Measurements from ENCODE around the gene LONP1.
"Not testable (repeated sequence)": the region's sequence is repeated elsewhere in the genome, so short reads cannot be mapped to it uniquely, and the experiment has no call there.

The LONP1 gene

GRCh38 chr19:5702053-5702410, 17.9 kb downstream of the LONP1 start:
- H3K27ac Mint-ChIP-seq; H3K27me3 Mint-ChIP-seq; H3K4me3 Mint-ChIP-seq; DNase-seq; H3K4me1 Mint-ChIP-seq (ENCODE audit: low read depth); H3K9me3 Mint-ChIP-seq: not testable (repeated sequence)
- peaks cover 86% of the 10 kb centered on the region for H3K36me3 Mint-ChIP-seq (ENCODE audit: low read depth)

DNA sequence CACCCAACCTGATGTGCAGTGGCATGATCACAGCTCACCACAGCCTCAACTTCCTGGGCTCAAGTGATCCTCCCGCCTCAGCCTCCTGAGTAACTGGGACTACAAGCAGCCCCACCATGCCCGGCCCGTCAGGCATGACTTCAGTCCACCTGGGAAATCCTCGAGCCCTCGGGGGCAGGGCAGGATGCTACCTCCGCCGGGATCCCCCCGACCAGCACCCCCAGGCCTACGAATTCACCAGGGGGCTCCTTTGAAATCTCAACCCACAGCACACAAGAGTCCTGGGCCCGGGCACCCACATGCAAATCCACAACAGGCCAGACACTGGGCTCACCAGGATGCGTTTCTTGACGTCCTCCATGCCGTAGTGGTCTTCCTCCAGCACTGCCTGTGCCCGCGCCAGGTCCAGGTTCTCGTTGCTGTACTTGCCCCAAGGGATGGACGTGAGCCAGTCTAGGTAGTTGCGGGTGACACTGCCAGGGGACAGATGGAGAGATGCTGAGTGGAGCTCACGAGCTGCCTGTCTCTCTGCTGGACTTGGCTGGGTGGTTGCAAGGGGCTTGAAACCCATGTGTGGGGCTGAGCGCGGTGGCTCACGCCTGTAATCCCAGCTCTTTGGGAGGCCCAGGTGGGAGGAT, 19.4 kb downstream of the LONP1 start:
- Mint-ChIP-seq H3K27ac (peak overlapping the region; percentile 20), H3K36me3 (ENCODE audit: low read depth) (peaks cover 82% of the 10 kb centered on the region), H3K9me3 (no peaks in the 10 kb centered on the region), H3K4me1 (ENCODE audit: low read depth) (no peaks in the 10 kb centered on the region), H3K4me3 (no peak overlapping the region), H3K27me3 (no peaks in the 10 kb centered on the region)
- peak; percentile 30 for DNase-seq

GRCh38 chr19:5698635-5699422, 21.1 kb downstream of the LONP1 start:
- H3K4me3 Mint-ChIP-seq = no peak overlapping the region
- peaks cover 81% of the 10 kb centered on the region for H3K36me3 Mint-ChIP-seq (ENCODE audit: low read depth)
- peak; percentile 32 for DNase-seq
- no peaks in the 10 kb centered on the region for H3K9me3 Mint-ChIP-seq
- H3K27ac Mint-ChIP-seq = peak overlapping the region; percentile 74
- H3K4me1 Mint-ChIP-seq (ENCODE audit: low read depth) = peaks cover 4% of the 10 kb centered on the region
- H3K27me3 Mint-ChIP-seq = no peaks in the 10 kb centered on the region

GRCh38 chr19:5697890-5698634, 21.9 kb downstream of the LONP1 start:
- no peaks in the 10 kb centered on the region for H3K9me3 Mint-ChIP-seq
- H3K4me3 Mint-ChIP-seq = no peak overlapping the region
- DNase-seq = peak; percentile 40
- peaks cover 81% of the 10 kb centered on the region for H3K36me3 Mint-ChIP-seq (ENCODE audit: low read depth)
- peaks cover 4% of the 10 kb centered on the region for H3K4me1 Mint-ChIP-seq (ENCODE audit: low read depth)
- H3K27me3 Mint-ChIP-seq = no peaks in the 10 kb centered on the region
- peak overlapping the region; percentile 76 for H3K27ac Mint-ChIP-seq

- peak overlapping the region; percentile 83 for H3K27ac Mint-ChIP-seq
- no peak overlapping the region for H3K4me3 Mint-ChIP-seq
- peaks cover 10% of the 10 kb centered on the region for H3K4me1 Mint-ChIP-seq (ENCODE audit: low read depth)
- no peaks in the 10 kb centered on the region for H3K27me3 Mint-ChIP-seq
- no peaks in the 10 kb centered on the region for H3K9me3 Mint-ChIP-seq
- peaks cover 84% of the 10 kb centered on the region for H3K36me3 Mint-ChIP-seq (ENCODE audit: low read depth)
- DNase-seq = peak; percentile 37
Measured at GRCh38 chr19:5697022-5697889, 22.7 kb downstream of the LONP1 start.

DNA sequence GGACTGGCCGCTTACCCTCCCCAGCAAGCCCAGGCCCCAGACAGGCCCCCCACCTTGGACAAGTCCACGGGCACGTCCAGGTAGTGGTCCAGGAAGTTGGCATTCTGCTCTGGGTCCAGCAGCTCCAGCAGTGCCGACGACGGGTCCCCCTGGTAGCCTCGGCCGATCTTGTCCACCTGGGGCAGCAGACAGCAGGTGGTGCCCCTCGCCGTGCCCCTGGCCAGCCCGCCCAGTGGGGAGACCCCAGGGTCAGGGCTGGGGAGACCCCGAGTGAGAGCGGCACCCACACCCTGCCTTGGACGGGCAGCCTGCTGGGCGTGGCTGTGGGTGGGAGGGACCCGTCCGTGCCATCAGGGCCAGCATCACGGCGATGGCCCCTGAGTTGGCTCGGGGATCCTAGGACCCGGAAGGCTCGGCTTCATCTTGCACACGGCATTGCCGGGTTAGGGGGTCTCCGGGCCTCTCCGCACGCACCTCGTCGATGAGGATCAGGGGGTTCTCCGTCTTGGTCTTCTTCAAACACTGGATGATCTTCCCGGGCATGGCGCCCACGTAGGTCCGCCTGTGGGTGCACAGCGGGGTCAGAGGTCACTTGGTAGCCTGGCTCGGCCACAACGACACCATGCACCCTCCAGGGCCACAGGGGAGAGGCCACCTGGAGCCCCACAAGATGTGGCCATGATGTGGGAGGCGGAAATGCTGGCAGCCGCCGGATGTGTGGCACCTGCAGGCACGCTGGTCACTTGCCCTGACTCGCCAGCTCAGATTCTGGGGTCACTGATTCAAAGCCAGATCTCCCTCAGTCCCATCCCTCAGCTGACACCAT, 23.5 kb downstream of the LONP1 start:
- Mint-ChIP-seq H3K27me3 (no peaks in the 10 kb centered on the region), H3K4me3 (peak overlapping the region; percentile 42), H3K9me3 (no peaks in the 10 kb centered on the region), H3K36me3 (ENCODE audit: low read depth) (peaks cover 88% of the 10 kb centered on the region), H3K4me1 (ENCODE audit: low read depth) (peaks cover 16% of the 10 kb centered on the region), H3K27ac (peak overlapping the region; percentile 83)
- no peak for DNase-seq

GRCh38 chr19:5695649-5696195, 24.2 kb downstream of the LONP1 start:
- H3K36me3 Mint-ChIP-seq (ENCODE audit: low read depth) = peaks cover 88% of the 10 kb centered on the region
- DNase-seq = no peak
- H3K4me1 Mint-ChIP-seq (ENCODE audit: low read depth) = peaks cover 16% of the 10 kb centered on the region
- H3K9me3 Mint-ChIP-seq = no peaks in the 10 kb centered on the region
- no peaks in the 10 kb centered on the region for H3K27me3 Mint-ChIP-seq
- H3K27ac Mint-ChIP-seq = peak overlapping the region; percentile 98
- H3K4me3 Mint-ChIP-seq = no peak overlapping the region

GRCh38 chr19:5694956-5695648, 24.8 kb downstream of the LONP1 start:
- H3K9me3 Mint-ChIP-seq = no peaks in the 10 kb centered on the region
- H3K27ac Mint-ChIP-seq = peak overlapping the region; percentile 98
- no peaks in the 10 kb centered on the region for H3K27me3 Mint-ChIP-seq
- H3K4me1 Mint-ChIP-seq (ENCODE audit: low read depth) = peaks cover 16% of the 10 kb centered on the region
- DNase-seq = no peak
- peak overlapping the region; percentile 51 for H3K4me3 Mint-ChIP-seq
- peaks cover 89% of the 10 kb centered on the region for H3K36me3 Mint-ChIP-seq (ENCODE audit: low read depth)

DNA sequence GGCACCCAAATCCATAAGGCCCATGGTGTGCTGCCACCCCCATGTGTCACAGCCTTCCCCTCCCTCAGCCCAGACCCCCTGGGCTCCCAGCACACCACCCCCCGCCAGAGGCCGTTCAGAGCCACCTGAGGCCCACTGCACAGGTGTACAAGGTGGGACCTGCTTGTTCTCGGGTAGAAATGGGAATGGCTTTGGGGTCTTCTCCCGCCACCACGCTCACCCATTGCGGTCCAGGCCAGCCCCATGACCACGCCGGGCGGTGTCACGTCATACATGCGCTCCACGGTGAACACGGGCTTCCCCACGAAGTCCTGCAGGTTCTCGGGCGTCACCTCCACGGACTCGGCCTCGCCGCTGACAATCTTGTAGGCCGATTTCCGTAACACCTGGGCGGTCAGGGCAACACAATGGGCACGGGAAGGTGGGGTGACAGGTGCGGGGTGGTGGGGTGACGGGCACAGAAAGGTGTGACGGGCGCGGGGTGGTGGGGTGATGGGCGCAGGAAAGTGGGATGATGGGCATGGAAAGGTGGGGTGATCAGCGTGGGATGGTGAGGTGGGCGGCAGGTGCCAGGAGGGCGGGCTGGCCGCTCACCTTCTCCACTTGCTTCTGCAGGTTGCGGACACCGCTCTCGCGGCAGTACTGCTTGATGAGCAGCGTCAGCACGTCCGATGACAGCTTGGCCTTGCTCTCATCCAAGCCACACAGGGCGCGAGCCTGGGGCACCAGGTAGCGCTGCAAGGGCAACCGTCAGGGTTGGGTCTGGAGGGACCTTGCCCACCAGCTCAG, 25.6 kb downstream of the LONP1 start:
- peaks cover 87% of the 10 kb centered on the region for H3K36me3 Mint-ChIP-seq (ENCODE audit: low read depth)
- H3K27ac Mint-ChIP-seq = peak overlapping the region; percentile 98
- H3K9me3 Mint-ChIP-seq = no peaks in the 10 kb centered on the region
- no peaks in the 10 kb centered on the region for H3K27me3 Mint-ChIP-seq
- DNase-seq = no peak
- H3K4me3 Mint-ChIP-seq = peak overlapping the region; percentile 97
- peaks cover 20% of the 10 kb centered on the region for H3K4me1 Mint-ChIP-seq (ENCODE audit: low read depth)

GRCh38 chr19:5693195-5694166, 26.5 kb downstream of the LONP1 start:
- peaks cover 23% of the 10 kb centered on the region for H3K4me1 Mint-ChIP-seq (ENCODE audit: low read depth)
- DNase-seq = peak; percentile 63
- H3K4me3 Mint-ChIP-seq = peak overlapping the region; percentile 97
- peak overlapping the region; percentile 98 for H3K27ac Mint-ChIP-seq
- H3K9me3 Mint-ChIP-seq = no peaks in the 10 kb centered on the region
- peaks cover 79% of the 10 kb centered on the region for H3K36me3 Mint-ChIP-seq (ENCODE audit: low read depth)
- no peaks in the 10 kb centered on the region for H3K27me3 Mint-ChIP-seq

DNA sequence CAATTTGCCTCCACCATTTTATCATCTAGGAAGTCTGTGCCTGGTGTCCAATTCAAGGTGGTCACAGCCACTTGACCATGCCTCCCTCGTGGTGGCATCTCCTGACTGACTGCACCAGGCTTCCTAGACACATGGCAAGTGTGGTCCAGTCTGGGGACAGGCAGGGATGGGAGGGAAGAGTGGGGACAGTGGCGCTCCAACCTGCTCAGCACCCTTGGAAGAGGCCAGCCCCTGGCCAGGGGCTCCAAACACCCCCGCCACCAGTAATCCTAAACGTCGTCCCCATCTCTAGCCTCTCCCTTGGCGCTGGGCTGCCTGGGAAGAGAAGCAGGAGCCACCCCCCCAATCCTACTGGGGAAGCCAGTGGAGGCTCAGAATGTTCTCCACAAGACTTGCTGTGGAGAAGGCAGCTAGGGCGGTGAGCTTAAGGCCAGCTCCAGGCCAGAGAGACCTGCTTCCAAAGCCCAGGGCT, 27.2 kb downstream of the LONP1 start:
- Mint-ChIP-seq H3K27ac (peak overlapping the region; percentile 98), H3K36me3 (ENCODE audit: low read depth) (peaks cover 72% of the 10 kb centered on the region), H3K9me3 (no peaks in the 10 kb centered on the region), H3K4me1 (ENCODE audit: low read depth) (peaks cover 29% of the 10 kb centered on the region), H3K4me3 (peak overlapping the region; percentile 97), H3K27me3 (no peaks in the 10 kb centered on the region)
- peak; percentile 55 for DNase-seq
